WERI-Rb-1 (cell line): Measurements from ENCODE around the gene PHACTR3.

Source experiments
- DNase-seq: peaks from one replicate; pipeline ENCODE4 v3.0.0-alpha.2; 2020
- H3K27ac ChIP-seq: fragments of 250-450 bp; sonication (Bioruptor Pico); 2 replicates; pipeline ENCODE4 v1.5.1; 2020; ENCODE audit warnings: mild to moderate bottlenecking, moderate library complexity
- H3K27me3 ChIP-seq: fragments of 250-450 bp; sonication (Bioruptor Pico); 2 replicates; pipeline ENCODE4 v1.5.1; 2021; ENCODE audit warnings: mild to moderate bottlenecking, low read depth, moderate library complexity; ENCODE audit not compliant: insufficient read depth, severe bottlenecking
- H3K36me3 ChIP-seq: fragments of 250-450 bp; sonication (Bioruptor Pico); 2 replicates; pipeline ENCODE4 v1.5.1; 2020; ENCODE audit warnings: mild to moderate bottlenecking, moderate library complexity
- H3K4me3 ChIP-seq: 2 replicates; pipeline ENCODE4 v1.5.1; 2011; ENCODE audit warnings: low read depth, mild to moderate bottlenecking, control low read depth, low read length
- H3K9me3 ChIP-seq: fragments of 250-450 bp; sonication (Bioruptor Pico); 2 replicates; pipeline ENCODE4 v1.5.1; 2021; ENCODE audit warnings: mild to moderate bottlenecking, moderate library complexity; ENCODE audit not compliant: severe bottlenecking
- TF ChIP-seq, protein P1 (sequence below): IDR thresholded peaks from 2 replicates; pipeline ENCODE4 v1.5.1; 2011; ENCODE audit warnings: low read depth, mild to moderate bottlenecking, control low read depth, inconsistent platforms, low read length

PHACTR3 gene

GRCh38 chr20:59789686-59790085 is 185.3 kb downstream of the PHACTR3 start:
- no peaks in the 10 kb centered on the region for H3K36me3 ChIP-seq
- no peak overlapping the region for H3K27ac ChIP-seq
- TF ChIP-seq, protein P1, sequence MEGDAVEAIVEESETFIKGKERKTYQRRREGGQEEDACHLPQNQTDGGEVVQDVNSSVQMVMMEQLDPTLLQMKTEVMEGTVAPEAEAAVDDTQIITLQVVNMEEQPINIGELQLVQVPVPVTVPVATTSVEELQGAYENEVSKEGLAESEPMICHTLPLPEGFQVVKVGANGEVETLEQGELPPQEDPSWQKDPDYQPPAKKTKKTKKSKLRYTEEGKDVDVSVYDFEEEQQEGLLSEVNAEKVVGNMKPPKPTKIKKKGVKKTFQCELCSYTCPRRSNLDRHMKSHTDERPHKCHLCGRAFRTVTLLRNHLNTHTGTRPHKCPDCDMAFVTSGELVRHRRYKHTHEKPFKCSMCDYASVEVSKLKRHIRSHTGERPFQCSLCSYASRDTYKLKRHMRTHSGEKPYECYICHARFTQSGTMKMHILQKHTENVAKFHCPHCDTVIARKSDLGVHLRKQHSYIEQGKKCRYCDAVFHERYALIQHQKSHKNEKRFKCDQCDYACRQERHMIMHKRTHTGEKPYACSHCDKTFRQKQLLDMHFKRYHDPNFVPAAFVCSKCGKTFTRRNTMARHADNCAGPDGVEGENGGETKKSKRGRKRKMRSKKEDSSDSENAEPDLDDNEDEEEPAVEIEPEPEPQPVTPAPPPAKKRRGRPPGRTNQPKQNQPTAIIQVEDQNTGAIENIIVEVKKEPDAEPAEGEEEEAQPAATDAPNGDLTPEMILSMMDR = no peak
- peaks cover 53% of the 10 kb centered on the region for H3K27me3 ChIP-seq
- no peak for DNase-seq
- H3K4me3 ChIP-seq = no peak overlapping the region
- peaks cover 8% of the 10 kb centered on the region for H3K9me3 ChIP-seq

GRCh38 chr20:59790346-59790745 is 186.0 kb downstream of the PHACTR3 start:
- Histone ChIP-seq H3K27me3 (peaks cover 49% of the 10 kb centered on the region), H3K36me3 (no peaks in the 10 kb centered on the region)

GRCh38 chr20:59792300-59792699 is 188.0 kb downstream of the PHACTR3 start:
- H3K36me3 ChIP-seq = no peaks in the 10 kb centered on the region

More at GRCh38 chr20:59790346-59790745, 186.0 kb downstream of the PHACTR3 start:
- no peak for DNase-seq
- H3K4me3 ChIP-seq = no peak overlapping the region
- TF ChIP-seq, protein P1 = no peak
- H3K27ac ChIP-seq = no peak overlapping the region
- H3K9me3 ChIP-seq = peaks cover 8% of the 10 kb centered on the region

GRCh38 chr20:59794555-59794954 is 190.2 kb downstream of the PHACTR3 start:
- H3K36me3 ChIP-seq = no peaks in the 10 kb centered on the region
- no peak overlapping the region for H3K4me3 ChIP-seq
- peaks cover 14% of the 10 kb centered on the region for H3K9me3 ChIP-seq
- DNase-seq = no peak
- H3K27me3 ChIP-seq = peaks cover 16% of the 10 kb centered on the region
- H3K27ac ChIP-seq = no peak overlapping the region
- TF ChIP-seq, protein P1 = no peak

More at GRCh38 chr20:59792300-59792699, 188.0 kb downstream of the PHACTR3 start:
- H3K4me3 ChIP-seq = no peak overlapping the region
- H3K27me3 ChIP-seq = peaks cover 37% of the 10 kb centered on the region
- H3K27ac ChIP-seq = no peak overlapping the region
- DNase-seq = no peak
- TF ChIP-seq, protein P1 = no peak
- H3K9me3 ChIP-seq = peaks cover 14% of the 10 kb centered on the region

- Histone ChIP-seq H3K27ac (no peak overlapping the region), H3K9me3 (peaks cover 15% of the 10 kb centered on the region), H3K27me3 (peaks cover 45% of the 10 kb centered on the region), H3K4me3 (no peak overlapping the region), H3K36me3 (no peaks in the 10 kb centered on the region)
- DNase-seq = no peak
- TF ChIP-seq, protein P1 = no peak
Measured at GRCh38 chr20:59800309-59800708, 196.0 kb downstream of the PHACTR3 start.

- peaks cover 62% of the 10 kb centered on the region for H3K27me3 ChIP-seq
- TF ChIP-seq, protein P1 = no peak
- H3K9me3 ChIP-seq = peaks cover 10% of the 10 kb centered on the region
- H3K27ac ChIP-seq = no peak overlapping the region
- H3K36me3 ChIP-seq = no peaks in the 10 kb centered on the region
- no peak overlapping the region for H3K4me3 ChIP-seq
- no peak for DNase-seq
Measured at GRCh38 chr20:59802018-59802417, 197.7 kb downstream of the PHACTR3 start.
